ENCODE measurements around the gene DCLK1.
"Not testable (repeated sequence)": the region's sequence is repeated elsewhere in the genome, so short reads cannot be mapped to it uniquely, and the experiment has no call there.

Gene DCLK1

GRCh38 chr13:36072152-36072935 lies 58.8 kb downstream of the DCLK1 start:
- Histone ChIP-seq H3K27me3 (ENCODE audit: control insufficient read depth in 1 of 2, insufficient read depth in 2 of 2, low read length in 2 of 2) (no peaks in the 10 kb centered on the region), H3K9me3 (ENCODE audit: control insufficient read depth in 1 of 2, low read length in 2 of 2) (no peaks in the 10 kb centered on the region), H3K4me1 (ENCODE audit: control insufficient read depth in 1 of 2, insufficient read depth in 2 of 2, low read length in 2 of 2) (no peaks in the 10 kb centered on the region), H3K9ac (ENCODE audit: low read depth in 1 of 2, low read length in 2 of 2) (no peak overlapping the region), H3K27ac (ENCODE audit: low read depth, low read length) (no peak overlapping the region), H3K4me3 (ENCODE audit: low read depth in 1 of 2, low read length in 2 of 2) (no peak overlapping the region), H3K36me3 (ENCODE audit: control insufficient read depth in 1 of 2, insufficient read depth in 2 of 2, low read length in 2 of 2) (no peaks in the 10 kb centered on the region)

- not testable (repeated sequence) for H3K27ac ChIP-seq (ENCODE audit: low read depth, low read length)
Measured at GRCh38 chr13:36070504-36071192, 60.5 kb downstream of the DCLK1 start.

GRCh38 chr13:36069881-36070366 lies 61.3 kb downstream of the DCLK1 start:
- H3K36me3 ChIP-seq (ENCODE audit: control insufficient read depth in 1 of 2, insufficient read depth in 2 of 2, low read length in 2 of 2), result no peaks in the 10 kb centered on the region
- H3K9ac ChIP-seq (ENCODE audit: low read depth in 1 of 2, low read length in 2 of 2), result no peak overlapping the region
- no peaks in the 10 kb centered on the region for H3K4me1 ChIP-seq (ENCODE audit: control insufficient read depth in 1 of 2, insufficient read depth in 2 of 2, low read length in 2 of 2)
- H3K9me3 ChIP-seq (ENCODE audit: control insufficient read depth in 1 of 2, low read length in 2 of 2), result no peaks in the 10 kb centered on the region
- H3K27ac ChIP-seq (ENCODE audit: low read depth, low read length), result no peak overlapping the region
- H3K27me3 ChIP-seq (ENCODE audit: control insufficient read depth in 1 of 2, insufficient read depth in 2 of 2, low read length in 2 of 2), result no peaks in the 10 kb centered on the region
- no peak overlapping the region for H3K4me3 ChIP-seq (ENCODE audit: low read depth in 1 of 2, low read length in 2 of 2)

More at GRCh38 chr13:36070504-36071192, 60.5 kb downstream of the DCLK1 start:
- not testable (repeated sequence) for H3K9me3 ChIP-seq (ENCODE audit: control insufficient read depth in 1 of 2, low read length in 2 of 2); H3K4me1 ChIP-seq (ENCODE audit: control insufficient read depth in 1 of 2, insufficient read depth in 2 of 2, low read length in 2 of 2); H3K36me3 ChIP-seq (ENCODE audit: control insufficient read depth in 1 of 2, insufficient read depth in 2 of 2, low read length in 2 of 2); H3K9ac ChIP-seq (ENCODE audit: low read depth in 1 of 2, low read length in 2 of 2); H3K4me3 ChIP-seq (ENCODE audit: low read depth in 1 of 2, low read length in 2 of 2); H3K27me3 ChIP-seq (ENCODE audit: control insufficient read depth in 1 of 2, insufficient read depth in 2 of 2, low read length in 2 of 2)

- Histone ChIP-seq H3K9me3 (ENCODE audit: control insufficient read depth in 1 of 2, low read length in 2 of 2) (no peaks in the 10 kb centered on the region), H3K27ac (ENCODE audit: low read depth, low read length) (no peak overlapping the region), H3K36me3 (ENCODE audit: control insufficient read depth in 1 of 2, insufficient read depth in 2 of 2, low read length in 2 of 2) (no peaks in the 10 kb centered on the region), H3K4me1 (ENCODE audit: control insufficient read depth in 1 of 2, insufficient read depth in 2 of 2, low read length in 2 of 2) (no peaks in the 10 kb centered on the region), H3K9ac (ENCODE audit: low read depth in 1 of 2, low read length in 2 of 2) (no peak overlapping the region), H3K27me3 (ENCODE audit: control insufficient read depth in 1 of 2, insufficient read depth in 2 of 2, low read length in 2 of 2) (no peaks in the 10 kb centered on the region), H3K4me3 (ENCODE audit: low read depth in 1 of 2, low read length in 2 of 2) (no peak overlapping the region)
Measured at GRCh38 chr13:36068991-36069390, 62.2 kb downstream of the DCLK1 start.

GRCh38 chr13:36068566-36068965 lies 62.6 kb downstream of the DCLK1 start:
- H3K36me3 ChIP-seq (ENCODE audit: control insufficient read depth in 1 of 2, insufficient read depth in 2 of 2, low read length in 2 of 2), result no peaks in the 10 kb centered on the region
- no peak overlapping the region for H3K27ac ChIP-seq (ENCODE audit: low read depth, low read length)
- no peaks in the 10 kb centered on the region for H3K27me3 ChIP-seq (ENCODE audit: control insufficient read depth in 1 of 2, insufficient read depth in 2 of 2, low read length in 2 of 2)
- H3K9ac ChIP-seq (ENCODE audit: low read depth in 1 of 2, low read length in 2 of 2), result no peak overlapping the region
- no peaks in the 10 kb centered on the region for H3K9me3 ChIP-seq (ENCODE audit: control insufficient read depth in 1 of 2, low read length in 2 of 2)
- no peak overlapping the region for H3K4me3 ChIP-seq (ENCODE audit: low read depth in 1 of 2, low read length in 2 of 2)
- H3K4me1 ChIP-seq (ENCODE audit: control insufficient read depth in 1 of 2, insufficient read depth in 2 of 2, low read length in 2 of 2), result no peaks in the 10 kb centered on the region

GRCh38 chr13:36067746-36068381 lies 63.3 kb downstream of the DCLK1 start:
- Histone ChIP-seq H3K27ac (ENCODE audit: low read depth, low read length) (no peak overlapping the region), H3K9ac (ENCODE audit: low read depth in 1 of 2, low read length in 2 of 2) (no peak overlapping the region), H3K9me3 (ENCODE audit: control insufficient read depth in 1 of 2, low read length in 2 of 2) (no peaks in the 10 kb centered on the region), H3K4me1 (ENCODE audit: control insufficient read depth in 1 of 2, insufficient read depth in 2 of 2, low read length in 2 of 2) (no peaks in the 10 kb centered on the region), H3K27me3 (ENCODE audit: control insufficient read depth in 1 of 2, insufficient read depth in 2 of 2, low read length in 2 of 2) (no peaks in the 10 kb centered on the region), H3K4me3 (ENCODE audit: low read depth in 1 of 2, low read length in 2 of 2) (no peak overlapping the region), H3K36me3 (ENCODE audit: control insufficient read depth in 1 of 2, insufficient read depth in 2 of 2, low read length in 2 of 2) (no peaks in the 10 kb centered on the region)

- no peak overlapping the region for H3K4me3 ChIP-seq (ENCODE audit: low read depth in 1 of 2, low read length in 2 of 2)
- no peak overlapping the region for H3K9ac ChIP-seq (ENCODE audit: low read depth in 1 of 2, low read length in 2 of 2)
- H3K27ac ChIP-seq (ENCODE audit: low read depth, low read length), result no peak overlapping the region
- no peaks in the 10 kb centered on the region for H3K4me1 ChIP-seq (ENCODE audit: control insufficient read depth in 1 of 2, insufficient read depth in 2 of 2, low read length in 2 of 2)
- H3K27me3 ChIP-seq (ENCODE audit: control insufficient read depth in 1 of 2, insufficient read depth in 2 of 2, low read length in 2 of 2), result no peaks in the 10 kb centered on the region
- no peaks in the 10 kb centered on the region for H3K9me3 ChIP-seq (ENCODE audit: control insufficient read depth in 1 of 2, low read length in 2 of 2)
- no peaks in the 10 kb centered on the region for H3K36me3 ChIP-seq (ENCODE audit: control insufficient read depth in 1 of 2, insufficient read depth in 2 of 2, low read length in 2 of 2)
Measured at GRCh38 chr13:36062249-36062648, 68.9 kb downstream of the DCLK1 start.

- Histone ChIP-seq H3K4me1 (ENCODE audit: control insufficient read depth in 1 of 2, insufficient read depth in 2 of 2, low read length in 2 of 2) (no peaks in the 10 kb centered on the region), H3K27me3 (ENCODE audit: control insufficient read depth in 1 of 2, insufficient read depth in 2 of 2, low read length in 2 of 2) (no peaks in the 10 kb centered on the region), H3K36me3 (ENCODE audit: control insufficient read depth in 1 of 2, insufficient read depth in 2 of 2, low read length in 2 of 2) (no peaks in the 10 kb centered on the region), H3K27ac (ENCODE audit: low read depth, low read length) (no peak overlapping the region), H3K4me3 (ENCODE audit: low read depth in 1 of 2, low read length in 2 of 2) (no peak overlapping the region), H3K9me3 (ENCODE audit: control insufficient read depth in 1 of 2, low read length in 2 of 2) (no peaks in the 10 kb centered on the region), H3K9ac (ENCODE audit: low read depth in 1 of 2, low read length in 2 of 2) (no peak overlapping the region)
Measured at GRCh38 chr13:36061621-36062020, 69.6 kb downstream of the DCLK1 start.

GRCh38 chr13:36061054-36061453 lies 70.1 kb downstream of the DCLK1 start:
- Histone ChIP-seq H3K36me3 (ENCODE audit: control insufficient read depth in 1 of 2, insufficient read depth in 2 of 2, low read length in 2 of 2) (no peaks in the 10 kb centered on the region), H3K27ac (ENCODE audit: low read depth, low read length) (no peak overlapping the region), H3K4me3 (ENCODE audit: low read depth in 1 of 2, low read length in 2 of 2) (no peak overlapping the region), H3K27me3 (ENCODE audit: control insufficient read depth in 1 of 2, insufficient read depth in 2 of 2, low read length in 2 of 2) (no peaks in the 10 kb centered on the region), H3K4me1 (ENCODE audit: control insufficient read depth in 1 of 2, insufficient read depth in 2 of 2, low read length in 2 of 2) (no peaks in the 10 kb centered on the region), H3K9me3 (ENCODE audit: control insufficient read depth in 1 of 2, low read length in 2 of 2) (no peaks in the 10 kb centered on the region), H3K9ac (ENCODE audit: low read depth in 1 of 2, low read length in 2 of 2) (no peak overlapping the region)

GRCh38 chr13:36059321-36059720 lies 71.9 kb downstream of the DCLK1 start:
- peaks cover 0 to 3% of the 10 kb centered on the region in 2 donors for H3K9me3 ChIP-seq (ENCODE audit: control insufficient read depth in 1 of 2, low read length in 2 of 2)
- no peaks in the 10 kb centered on the region for H3K36me3 ChIP-seq (ENCODE audit: control insufficient read depth in 1 of 2, insufficient read depth in 2 of 2, low read length in 2 of 2)
- no peak overlapping the region for H3K4me3 ChIP-seq (ENCODE audit: low read depth in 1 of 2, low read length in 2 of 2)
- no peak overlapping the region for H3K9ac ChIP-seq (ENCODE audit: low read depth in 1 of 2, low read length in 2 of 2)
- no peaks in the 10 kb centered on the region for H3K27me3 ChIP-seq (ENCODE audit: control insufficient read depth in 1 of 2, insufficient read depth in 2 of 2, low read length in 2 of 2)
- no peak overlapping the region for H3K27ac ChIP-seq (ENCODE audit: low read depth, low read length)
- H3K4me1 ChIP-seq (ENCODE audit: control insufficient read depth in 1 of 2, insufficient read depth in 2 of 2, low read length in 2 of 2), result no peaks in the 10 kb centered on the region
